Measurements from ENCODE around the gene SCCPDH.

DNA sequence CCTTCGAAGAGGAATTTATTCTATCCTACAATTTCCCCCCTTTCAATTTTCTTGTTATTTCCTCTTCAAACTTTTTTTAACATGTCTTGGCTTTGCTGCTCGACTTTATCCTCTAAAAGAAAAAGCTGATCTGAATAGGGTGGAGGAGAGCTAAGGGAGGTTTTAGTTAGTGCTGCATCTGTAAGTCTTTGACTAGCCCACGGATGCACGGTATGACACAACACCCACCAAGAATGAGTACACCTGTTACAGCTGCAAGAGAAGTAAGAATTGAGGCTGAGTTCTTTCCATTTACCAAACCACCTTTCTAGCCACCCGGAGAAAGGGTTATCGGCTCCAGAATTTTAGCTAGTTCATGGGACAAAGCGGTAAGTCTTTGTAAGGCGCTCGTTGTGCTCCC, 23.8 kb downstream of the SCCPDH start:
- TF ChIP-seq, protein P1, sequence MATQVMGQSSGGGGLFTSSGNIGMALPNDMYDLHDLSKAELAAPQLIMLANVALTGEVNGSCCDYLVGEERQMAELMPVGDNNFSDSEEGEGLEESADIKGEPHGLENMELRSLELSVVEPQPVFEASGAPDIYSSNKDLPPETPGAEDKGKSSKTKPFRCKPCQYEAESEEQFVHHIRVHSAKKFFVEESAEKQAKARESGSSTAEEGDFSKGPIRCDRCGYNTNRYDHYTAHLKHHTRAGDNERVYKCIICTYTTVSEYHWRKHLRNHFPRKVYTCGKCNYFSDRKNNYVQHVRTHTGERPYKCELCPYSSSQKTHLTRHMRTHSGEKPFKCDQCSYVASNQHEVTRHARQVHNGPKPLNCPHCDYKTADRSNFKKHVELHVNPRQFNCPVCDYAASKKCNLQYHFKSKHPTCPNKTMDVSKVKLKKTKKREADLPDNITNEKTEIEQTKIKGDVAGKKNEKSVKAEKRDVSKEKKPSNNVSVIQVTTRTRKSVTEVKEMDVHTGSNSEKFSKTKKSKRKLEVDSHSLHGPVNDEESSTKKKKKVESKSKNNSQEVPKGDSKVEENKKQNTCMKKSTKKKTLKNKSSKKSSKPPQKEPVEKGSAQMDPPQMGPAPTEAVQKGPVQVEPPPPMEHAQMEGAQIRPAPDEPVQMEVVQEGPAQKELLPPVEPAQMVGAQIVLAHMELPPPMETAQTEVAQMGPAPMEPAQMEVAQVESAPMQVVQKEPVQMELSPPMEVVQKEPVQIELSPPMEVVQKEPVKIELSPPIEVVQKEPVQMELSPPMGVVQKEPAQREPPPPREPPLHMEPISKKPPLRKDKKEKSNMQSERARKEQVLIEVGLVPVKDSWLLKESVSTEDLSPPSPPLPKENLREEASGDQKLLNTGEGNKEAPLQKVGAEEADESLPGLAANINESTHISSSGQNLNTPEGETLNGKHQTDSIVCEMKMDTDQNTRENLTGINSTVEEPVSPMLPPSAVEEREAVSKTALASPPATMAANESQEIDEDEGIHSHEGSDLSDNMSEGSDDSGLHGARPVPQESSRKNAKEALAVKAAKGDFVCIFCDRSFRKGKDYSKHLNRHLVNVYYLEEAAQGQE (IDR thresholded peaks at IDR 0.05; ENCODE audit: low read depth, low read length) = no peak
- TF ChIP-seq EP300 (IDR thresholded peaks at IDR 0.05; ENCODE audit: borderline replicate concordance in 1 of 2, low read depth in 1 of 2, low read length in 1 of 2) = no peak
- no peak for TF ChIP-seq CTCF (IDR thresholded peaks at IDR 0.05)
- TF ChIP-seq, protein P2, sequence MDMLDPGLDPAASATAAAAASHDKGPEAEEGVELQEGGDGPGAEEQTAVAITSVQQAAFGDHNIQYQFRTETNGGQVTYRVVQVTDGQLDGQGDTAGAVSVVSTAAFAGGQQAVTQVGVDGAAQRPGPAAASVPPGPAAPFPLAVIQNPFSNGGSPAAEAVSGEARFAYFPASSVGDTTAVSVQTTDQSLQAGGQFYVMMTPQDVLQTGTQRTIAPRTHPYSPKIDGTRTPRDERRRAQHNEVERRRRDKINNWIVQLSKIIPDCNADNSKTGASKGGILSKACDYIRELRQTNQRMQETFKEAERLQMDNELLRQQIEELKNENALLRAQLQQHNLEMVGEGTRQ (IDR thresholded peaks at IDR 0.05; ENCODE audit: borderline replicate concordance, low read depth, low read length) = no peak
- TF ChIP-seq NRF1 (IDR thresholded peaks at IDR 0.05; ENCODE audit: low read depth, low read length) = no peak
- TF ChIP-seq RCOR1 (IDR thresholded peaks at IDR 0.05; ENCODE audit: low read length) = no peak
- no peak for TF ChIP-seq IRF3 (IDR thresholded peaks at IDR 0.05; ENCODE audit: low read depth, low read length)
- no peak for TF ChIP-seq RAD21 (IDR thresholded peaks at IDR 0.05; ENCODE audit: low read length)
- TF ChIP-seq TAF1 (IDR thresholded peaks at IDR 0.05; ENCODE audit: borderline replicate concordance, low read depth, low read length) = no peak
- TF ChIP-seq TCF12 (IDR thresholded peaks at IDR 0.05) = no peak
- TF ChIP-seq, protein P3, sequence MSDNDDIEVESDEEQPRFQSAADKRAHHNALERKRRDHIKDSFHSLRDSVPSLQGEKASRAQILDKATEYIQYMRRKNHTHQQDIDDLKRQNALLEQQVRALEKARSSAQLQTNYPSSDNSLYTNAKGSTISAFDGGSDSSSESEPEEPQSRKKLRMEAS (IDR thresholded peaks at IDR 0.05; ENCODE audit: low read depth) = no peak
- no peak for TF ChIP-seq GABPA (IDR thresholded peaks at IDR 0.05; ENCODE audit: low read depth)
